B cell (primary cell): ENCODE data around the gene CLIP2. TPM values are rescaled to one million over a fixed set of nuclear protein-coding genes. Genes with fewer than 3 reads are reported as not detected.

ENCODE experiments used
- ATAC-seq: fragments of 200-7000 bp; cut with Tn5 transposase; one replicate; pipeline ENCODE4 v1.10.0; 2021; ENCODE audit warnings: low read depth, mild to moderate bottlenecking, moderate number of reproducible peaks, moderate library complexity
- CTCF ChIA-PET: fragments of 350-600 bp; sonication (Branson Sonifier 250); formaldehyde crosslinking; loops from one replicate; lab custom pipeline; 2021; ENCODE audit warnings: antibody characterized with exemption, inconsistent platforms; lab: Charles Lee
- POLR2A ChIA-PET: fragments of 350-600 bp; sonication (Branson Sonifier 250); formaldehyde crosslinking; loops from one replicate; lab custom pipeline; 2021; ENCODE audit warnings: antibody characterized with exemption; lab: Charles Lee
- DNase-seq: peaks from one replicate; pipeline ENCODE4 v3.0.0; 2013
- H2AFZ ChIP-seq: 2 replicates; pipeline ENCODE4 v1.6.1; 2012; ENCODE audit warnings: mild to moderate bottlenecking, low read depth, low read length; ENCODE audit not compliant: insufficient read depth, poor library complexity, severe bottlenecking
- H3K27ac ChIP-seq, 2 donors: 1 replicate in 1 of 2; 2 replicates in 1 of 2; pipeline ENCODE4 v1.5.1; 2012 to 2013; ENCODE audit warnings: low read length in 2 of 2, mild to moderate bottlenecking in 2 of 2, moderate library complexity in 1 of 2
- H3K27me3 ChIP-seq, 4 experiments: fragments of 200-600 bp in 1 of 4; sonication (generic) in 1 of 4; replicated peaks in 1 of 4; 1 replicate in 2 of 4; 2 replicates in 2 of 4; pipeline versions ENCODE4 v1.6.1 to v1.7.0; 2013 to 2016; ENCODE audit warnings: low read length in 3 of 4, mild to moderate bottlenecking in 2 of 4, mixed read lengths in 1 of 4, moderate library complexity in 1 of 4; ENCODE audit not compliant: insufficient read depth in 4 of 4, control insufficient read depth in 3 of 4; ENCODE audit errors: control extremely low read depth in 1 of 4
- H3K36me3 ChIP-seq, 2 experiments: replicated peaks in 1 of 2; 1 replicate in 1 of 2; 2 replicates in 1 of 2; pipeline versions ENCODE4 v1.6.1 to v1.7.1; 2013; ENCODE audit warnings: low read length in 1 of 2; ENCODE audit not compliant: insufficient read depth in 2 of 2, control insufficient read depth in 1 of 2; ENCODE audit errors: control extremely low read depth in 1 of 2, extremely low read depth in 1 of 2
- H3K4me1 ChIP-seq, 2 donors: fragments of 200-600 bp in 1 of 2; sonication (generic) in 1 of 2; 1 replicate in 1 of 2; 2 replicates in 1 of 2; pipeline versions ENCODE4 v1.5.1 to v1.6.1; 2013 to 2017; ENCODE audit warnings: low read length in 2 of 2; ENCODE audit not compliant: control insufficient read depth in 2 of 2, insufficient read depth in 2 of 2
- H3K4me2 ChIP-seq: replicated peaks from 2 replicates; pipeline ENCODE3; 2012; ENCODE audit warnings: mild to moderate bottlenecking, low read depth, low read length; ENCODE audit not compliant: poor library complexity, severe bottlenecking
- H3K4me3 ChIP-seq, 5 experiments: fragments of 200-600 bp in 1 of 5; sonication (generic) in 1 of 5; 1 replicate in 3 of 5; 2 replicates in 2 of 5; pipeline versions ENCODE4 v1.5.1 to v1.7.0; 2011 to 2016; ENCODE audit warnings: low read length in 4 of 5, mild to moderate bottlenecking in 4 of 5, low read depth in 2 of 5, control low read depth in 1 of 5, moderate library complexity in 1 of 5; ENCODE audit not compliant: insufficient read depth in 1 of 5; ENCODE audit errors: control extremely low read depth in 1 of 5, extremely low read depth in 1 of 5
- H3K79me2 ChIP-seq: fragments of 200-600 bp; sonication (generic); one replicate; pipeline ENCODE4 v1.6.0; 2016; ENCODE audit warnings: low read length; ENCODE audit not compliant: control insufficient read depth, insufficient read depth
- H3K9ac ChIP-seq: fragments of 200-600 bp; sonication (generic); 2 replicates; pipeline ENCODE4 v1.6.1; 2017; ENCODE audit warnings: mild to moderate bottlenecking, low read length, moderate library complexity
- H3K9me3 ChIP-seq, 3 donors: one replicate each; pipeline versions ENCODE4 v1.6.1 to v1.7.1; 2013; ENCODE audit warnings: low read length in 2 of 3; ENCODE audit not compliant: control insufficient read depth in 2 of 3, insufficient read depth in 1 of 3; ENCODE audit errors: control extremely low read depth in 1 of 3
- H4K20me1 ChIP-seq: 2 replicates; pipeline ENCODE4 v1.6.0; 2012; ENCODE audit warnings: mild to moderate bottlenecking, low read length; ENCODE audit not compliant: insufficient read depth, control insufficient read depth, poor library complexity, severe bottlenecking
- H3K27ac Mint-ChIP-seq: one replicate; pipeline ENCODE4 v1.8.0; 2021; ENCODE audit warnings: mixed read lengths
- H3K27me3 Mint-ChIP-seq: one replicate; pipeline ENCODE4 v1.8.0; 2021; ENCODE audit warnings: mixed read lengths
- H3K4me1 Mint-ChIP-seq: one replicate; pipeline ENCODE4 v1.8.0; 2021; ENCODE audit warnings: mixed read lengths
- H3K4me3 Mint-ChIP-seq: one replicate; pipeline ENCODE4 v1.8.0; 2021; ENCODE audit warnings: mixed read lengths
- H3K9me3 Mint-ChIP-seq: one replicate; pipeline ENCODE4 v1.8.0; 2022; ENCODE audit warnings: mixed read lengths; ENCODE audit not compliant: insufficient read depth
- EZH2 ChIP-seq: IDR thresholded peaks from 2 replicates; pipeline ENCODE4 v1.6.1; 2012; ENCODE audit warnings: borderline replicate concordance, low read depth, mild to moderate bottlenecking, moderate library complexity, low read length; ENCODE audit not compliant: insufficient read depth, poor library complexity, severe bottlenecking
- WGBS: methylation state at CpG from one replicate; pipeline ENCODE4 v1.1.5; 2013; ENCODE audit warnings: missing lambda C conversion rate; ENCODE audit not compliant: insufficient coverage; 5-methylcytosine and 5-hydroxymethylcytosine counted together
- intact Hi-C: fragments of 100-400 bp; cut with micrococcal nuclease; formaldehyde crosslinking; loops from one replicate; pipeline ENCODE4 v1.10.0; 2022
- polyA plus RNA-seq: library from polyadenylated mRNA; depleted of rRNA; stranded (reverse); fragments of >200 nt; gene quantifications from 2 replicates; pipeline ENCODE4 v1.2.3, GENCODE V29; 2012
- total RNA-seq, 2 donors: library from RNA; stranded (reverse); fragments of 120-200 nt in 1 of 2; gene quantifications; 1 replicate in 1 of 2; 2 replicates in 1 of 2; pipeline versions ENCODE4 v1.2.3 to v1.2.4, GENCODE V29; 2013 to 2022
- TF ChIP-seq, protein P1 (sequence below): fragments of 200-600 bp; IDR thresholded peaks from one replicate; pipeline ENCODE4 v1.8.0; 2022; ENCODE audit warnings: antibody characterized with exemption, mild to moderate bottlenecking

Gene CLIP2
- total and polyA plus RNA-seq, 2 donors (not counting 1 experiment from before 2014, with no cell fraction given) = 5.7 to 47.9 TPM

DNA sequence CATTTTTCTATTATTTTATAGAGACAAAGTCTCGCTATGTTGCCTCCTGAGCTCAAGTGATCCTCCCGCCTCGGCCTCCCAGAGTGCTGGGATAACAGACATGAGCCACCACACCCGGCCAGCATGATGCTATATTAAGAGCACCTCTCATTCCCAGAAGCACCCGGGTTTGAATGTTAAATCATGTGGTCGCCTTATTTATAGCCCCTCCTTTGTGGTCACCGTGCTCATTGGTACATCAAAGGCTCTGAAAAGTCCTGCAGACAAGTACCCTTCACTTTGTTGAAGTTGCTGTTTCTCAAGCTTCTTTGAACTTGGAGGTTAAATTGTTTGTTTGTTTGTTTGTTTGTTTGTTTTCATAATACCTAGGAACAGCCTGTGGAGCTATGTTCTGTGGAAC is 40.0 kb downstream of the CLIP2 start:
- H3K36me3 ChIP-seq = peaks cover 0 to 3% of the 10 kb centered on the region in 2 experiments
- Mint-ChIP-seq H3K27me3 (no peaks in the 10 kb centered on the region), H3K27ac (no peak overlapping the region), H3K4me3 (no peak overlapping the region), H3K4me1 (no peaks in the 10 kb centered on the region), H3K9me3 (no peaks in the 10 kb centered on the region)
- TF ChIP-seq EZH2 = no peak
- TF ChIP-seq, protein P1, sequence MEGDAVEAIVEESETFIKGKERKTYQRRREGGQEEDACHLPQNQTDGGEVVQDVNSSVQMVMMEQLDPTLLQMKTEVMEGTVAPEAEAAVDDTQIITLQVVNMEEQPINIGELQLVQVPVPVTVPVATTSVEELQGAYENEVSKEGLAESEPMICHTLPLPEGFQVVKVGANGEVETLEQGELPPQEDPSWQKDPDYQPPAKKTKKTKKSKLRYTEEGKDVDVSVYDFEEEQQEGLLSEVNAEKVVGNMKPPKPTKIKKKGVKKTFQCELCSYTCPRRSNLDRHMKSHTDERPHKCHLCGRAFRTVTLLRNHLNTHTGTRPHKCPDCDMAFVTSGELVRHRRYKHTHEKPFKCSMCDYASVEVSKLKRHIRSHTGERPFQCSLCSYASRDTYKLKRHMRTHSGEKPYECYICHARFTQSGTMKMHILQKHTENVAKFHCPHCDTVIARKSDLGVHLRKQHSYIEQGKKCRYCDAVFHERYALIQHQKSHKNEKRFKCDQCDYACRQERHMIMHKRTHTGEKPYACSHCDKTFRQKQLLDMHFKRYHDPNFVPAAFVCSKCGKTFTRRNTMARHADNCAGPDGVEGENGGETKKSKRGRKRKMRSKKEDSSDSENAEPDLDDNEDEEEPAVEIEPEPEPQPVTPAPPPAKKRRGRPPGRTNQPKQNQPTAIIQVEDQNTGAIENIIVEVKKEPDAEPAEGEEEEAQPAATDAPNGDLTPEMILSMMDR = no peak
- WGBS = 77% methylated on average over 4 of the region's 7 CpGs
- DNase-seq = no peak
- H3K4me2 ChIP-seq = no peak overlapping the region
- no peak overlapping the region for H2AFZ ChIP-seq
- no peaks in the 10 kb centered on the region for H3K9me3 ChIP-seq
- peaks cover 10% of the 10 kb centered on the region for H3K79me2 ChIP-seq
- H3K27ac ChIP-seq = no peak overlapping the region
- no peaks in the 10 kb centered on the region for H4K20me1 ChIP-seq
- H3K27me3 ChIP-seq = no peaks in the 10 kb centered on the region
- no peak overlapping the region for H3K9ac ChIP-seq
- no peak for ATAC-seq
- CTCF ChIA-PET = no interaction called here
- H3K4me3 ChIP-seq = no peak overlapping the region
- POLR2A ChIA-PET = no interaction called here
- no peaks in the 10 kb centered on the region for H3K4me1 ChIP-seq
- intact Hi-C loops = no loop called here

GRCh38 chr7:74332373-74333176 is 43.4 kb downstream of the CLIP2 start:
- Mint-ChIP-seq H3K4me3 (no peak overlapping the region), H3K27ac (no peak overlapping the region), H3K27me3 (no peaks in the 10 kb centered on the region), H3K9me3 (no peaks in the 10 kb centered on the region), H3K4me1 (no peaks in the 10 kb centered on the region)
- POLR2A ChIA-PET = interaction anchor here (0.6 kb wide), 1 partner anchor 80 kb away, joined by 4 read pairs; no protein-coding TSS in a partner anchor
- TF ChIP-seq, protein P1 = no peak
- no peak for TF ChIP-seq EZH2
- Histone ChIP-seq H3K79me2 (no peaks in the 10 kb centered on the region), H3K36me3 (no peaks in the 10 kb centered on the region), H3K4me2 (no peak overlapping the region), H3K9ac (no peak overlapping the region), H3K27me3 (no peaks in the 10 kb centered on the region), H4K20me1 (no peaks in the 10 kb centered on the region), H2AFZ (no peak overlapping the region), H3K4me3 (no peak overlapping the region), H3K9me3 (no peaks in the 10 kb centered on the region), H3K27ac (no peak overlapping the region), H3K4me1 (no peaks in the 10 kb centered on the region)
- no peak for ATAC-seq
- CTCF ChIA-PET = no interaction called here
- intact Hi-C loops = no loop called here
- no peak for DNase-seq
- WGBS = 74% methylated on average over 17 of the region's 17 CpGs
